Measurements from ENCODE around the gene ODR4. TPM values are rescaled to one million over a fixed set of nuclear protein-coding genes. Genes with fewer than 3 reads are reported as not detected.
A peak's percentile ranks its signal among the peaks of the same experiment; 100 is the strongest.

ODR4 gene
- total and polyA plus RNA-seq, 4 donors, result 8.7 to 25.8 (median 13.9) TPM

- Histone ChIP-seq H3K9me3 (ENCODE audit: control insufficient read depth in 4 of 4, low read length in 3 of 4) (no peaks in the 10 kb centered on the region), H3K27me3 (ENCODE audit: control insufficient read depth in 4 of 4, insufficient read depth in 4 of 4, low read length in 3 of 4) (no peaks in the 10 kb centered on the region), H3K9ac (ENCODE audit: low read depth in 1 of 2, low read length in 2 of 2) (no peak overlapping the region), H3K4me3 (ENCODE audit: low read depth in 1 of 3, low read length in 3 of 3) (no peak overlapping the region), H3K4me1 (ENCODE audit: control insufficient read depth in 4 of 4, insufficient read depth in 4 of 4, low read length in 3 of 4) (no peaks in the 10 kb centered on the region), H3K27ac (ENCODE audit: low read depth in 1 of 2, low read length in 2 of 2) (no peak overlapping the region), H3K36me3 (ENCODE audit: control insufficient read depth in 4 of 4, insufficient read depth in 3 of 4, low read depth in 1 of 4, low read length in 3 of 4) (peaks cover 11 to 80% (median 63%) of the 10 kb centered on the region in 4 donors)
- 96% methylated on average over 1 of the region's 1 CpG for WGBS
- DNase-seq (ENCODE audit: low spot score), result no peak
- TF ChIP-seq CTCF (IDR thresholded peaks at IDR 0.05; ENCODE audit: low read depth, low read length, missing input control) (peak; percentile 19), SP1 (IDR thresholded peaks at IDR 0.05) (no peak), FOXA2 (IDR thresholded peaks at IDR 0.05) (no peak)
Observed at GRCh38 chr1:186330758-186331157, 44.9 kb upstream of the ODR4 start.

- no peaks in the 10 kb centered on the region for H3K27me3 ChIP-seq (ENCODE audit: control insufficient read depth in 4 of 4, insufficient read depth in 4 of 4, low read length in 3 of 4)
- no peak overlapping the region for H3K27ac ChIP-seq (ENCODE audit: low read depth in 1 of 2, low read length in 2 of 2)
- H3K9ac ChIP-seq (ENCODE audit: low read depth in 1 of 2, low read length in 2 of 2), result no peak overlapping the region
- H3K4me3 ChIP-seq (ENCODE audit: low read depth in 1 of 3, low read length in 3 of 3), result no peak overlapping the region
- TF ChIP-seq REST (IDR thresholded peaks at IDR 0.05) (no peak), RXRA (IDR thresholded peaks at IDR 0.05) (no peak), FOXA2 (IDR thresholded peaks at IDR 0.05) (no peak), GABPA (IDR thresholded peaks at IDR 0.05 in 1 of 2, conservative IDR thresholded peaks at IDR 0.05 in 1 of 2) (no peak), NR2F2 (IDR thresholded peaks at IDR 0.05) (no peak), ZBTB33 (IDR thresholded peaks at IDR 0.05) (no peak), SP1 (IDR thresholded peaks at IDR 0.05) (no peak), TAF1 (conservative IDR thresholded peaks at IDR 0.05) (no peak), RAD21 (IDR thresholded peaks at IDR 0.05) (no peak), HNF4A (conservative IDR thresholded peaks at IDR 0.05) (no peak), JUND (IDR thresholded peaks at IDR 0.05) (no peak), YY1 (IDR thresholded peaks at IDR 0.05) (no peak), EGR1 (IDR thresholded peaks at IDR 0.05; ENCODE audit: low read depth in 2 of 2) (no peak), MAX (IDR thresholded peaks at IDR 0.05) (no peak), ATF3 (IDR thresholded peaks at IDR 0.05) (no peak), FOXA1 (IDR thresholded peaks at IDR 0.05) (no peak)
- 98% methylated on average over 2 of the region's 2 CpGs for WGBS
- H3K9me3 ChIP-seq (ENCODE audit: control insufficient read depth in 4 of 4, low read length in 3 of 4), result no peaks in the 10 kb centered on the region
- H3K36me3 ChIP-seq (ENCODE audit: control insufficient read depth in 4 of 4, insufficient read depth in 3 of 4, low read depth in 1 of 4, low read length in 3 of 4), result peaks cover 13 to 87% (median 81%) of the 10 kb centered on the region in 4 donors
- DNase-seq (ENCODE audit: low spot score), result no peak
- H3K4me1 ChIP-seq (ENCODE audit: control insufficient read depth in 4 of 4, insufficient read depth in 4 of 4, low read length in 3 of 4), result no peaks in the 10 kb centered on the region
Observed at GRCh38 chr1:186337554-186337953, 38.1 kb upstream of the ODR4 start.

All from liver (tissue), 9 donors.